ENCODE data around the gene CRYL1. TPM values are rescaled to one million over a fixed set of nuclear protein-coding genes. Genes with fewer than 3 reads are reported as not detected.

Gene CRYL1
- total and polyA plus RNA-seq, 2 of the 8 experiments (the other 6 are each of a cell fraction or from before 2014, with no cell fraction given) = 1.9 to 6.4 TPM

DNA sequence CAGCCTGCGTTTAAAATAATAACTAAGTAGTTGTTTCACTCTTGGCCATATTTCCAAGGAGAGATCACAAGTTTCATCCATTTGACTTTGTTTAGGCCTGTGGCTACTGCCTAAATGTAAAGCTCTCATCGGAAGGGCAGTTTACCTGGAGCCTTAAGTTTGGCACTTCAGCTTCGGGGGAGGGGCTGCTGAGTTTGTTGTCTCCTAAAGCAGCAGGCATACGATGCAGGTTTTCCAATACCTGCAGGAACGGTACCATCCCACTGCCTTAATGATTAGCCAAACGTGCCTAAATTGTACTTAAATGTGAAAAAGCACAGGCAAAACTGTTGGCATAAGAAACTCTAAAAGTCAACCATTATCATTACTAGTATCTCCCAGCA is 63.1 kb downstream of the CRYL1 start (continued):
- no peak for TF ChIP-seq GABPA (IDR thresholded peaks at IDR 0.05; ENCODE audit: borderline replicate concordance, insufficient read depth, low read length)
- no peak for TF ChIP-seq JUND (IDR thresholded peaks at IDR 0.05; ENCODE audit: low read length)
- no peak for TF ChIP-seq SIRT6 (IDR thresholded peaks at IDR 0.05; ENCODE audit: low read length)
